Colonic mucosa (tissue), 4 donors: ENCODE data around the gene PTPRF. TPM values are rescaled to one million over a fixed set of nuclear protein-coding genes. Genes with fewer than 3 reads are reported as not detected.

Experiments used
- DNase-seq: peaks from one replicate; pipeline ENCODE4 v3.0.0-alpha.2; 2020
- H3K27ac ChIP-seq: fragments of 200-600 bp; one replicate; pipeline ENCODE4 v1.8.0; 2021
- H3K27me3 ChIP-seq: fragments of 200-600 bp; one replicate; pipeline ENCODE4 v1.8.0; 2021
- H3K36me3 ChIP-seq: fragments of 200-600 bp; one replicate; pipeline ENCODE4 v1.8.0; 2021
- H3K4me1 ChIP-seq: fragments of 200-600 bp; one replicate; pipeline ENCODE4 v1.8.0; 2021; ENCODE audit warnings: mild to moderate bottlenecking
- H3K4me3 ChIP-seq: fragments of 200-600 bp; one replicate; pipeline ENCODE4 v1.8.0; 2021
- H3K9ac ChIP-seq, 2 donors: one replicate each; pipeline ENCODE4 v1.7.0; 2013; ENCODE audit warnings: control low read depth in 2 of 2, low read depth in 2 of 2, low read length in 2 of 2
- H3K9me3 ChIP-seq: fragments of 200-600 bp; one replicate; pipeline ENCODE4 v1.8.0; 2021
- CTCF ChIP-seq: fragments of 200-600 bp; IDR thresholded peaks from one replicate; pipeline ENCODE4 v1.8.0; 2022; ENCODE audit warnings: antibody characterized with exemption, mild to moderate bottlenecking
- intact Hi-C: fragments of 100-400 bp; cut with DNase I; formaldehyde crosslinking; loops from one replicate; pipeline ENCODE4 v1.14.1; 2022
- total RNA-seq, 2 donors: library from RNA; stranded (reverse); fragmentation: NEBNext Ultra II Directional in 1 of 2; extraction: Animal tissue kit (Norgen Biotek cat#: 25700) in 1 of 2; gene quantifications; one replicate each; pipeline ENCODE4 v1.2.1, GENCODE V29; 2021
- donor health status: healthy.
- donor health status: DM: no; HTN: no; CAD: no.
- donor health status: DM: no; HTN: no; CAD: no.

The PTPRF gene
- total RNA-seq, 2 donors from 2014 or later: 351 to 449 TPM

- Histone ChIP-seq H3K27ac (no peak overlapping the region), H3K36me3 (peaks cover 31% of the 10 kb centered on the region), H3K9me3 (no peaks in the 10 kb centered on the region), H3K9ac (no peak overlapping the region), H3K27me3 (no peaks in the 10 kb centered on the region), H3K4me3 (no peak overlapping the region), H3K4me1 (no peaks in the 10 kb centered on the region)
- no peak for TF ChIP-seq CTCF
- DNase-seq: no peak
- intact Hi-C loops: no loop called here
Observed at GRCh38 chr1:43671626-43672330, 141.1 kb downstream of the PTPRF start.

GRCh38 chr1:43673261-43673660, 142.6 kb downstream of the PTPRF start:
- no peaks in the 10 kb centered on the region for H3K9me3 ChIP-seq
- no peaks in the 10 kb centered on the region for H3K27me3 ChIP-seq
- no peak overlapping the region for H3K9ac ChIP-seq
- intact Hi-C loops: no loop called here
- no peak overlapping the region for H3K4me3 ChIP-seq
- no peak for TF ChIP-seq CTCF
- H3K27ac ChIP-seq: no peak overlapping the region
- no peak for DNase-seq
- no peaks in the 10 kb centered on the region for H3K4me1 ChIP-seq
- H3K36me3 ChIP-seq: peaks cover 21% of the 10 kb centered on the region

Other genes starting within 250 kb of the PTPRF start
- 10 to 100 TPM; 67.4 to 94.3 TPM for gene C1orf210, start 245.3 kb upstream of the PTPRF start, total RNA-seq
- gene TIE1, start 229.9 kb upstream of the PTPRF start, total RNA-seq: 1 to 10 TPM; 5.1 to 7.6 TPM
- gene MPL, start 193.1 kb upstream of the PTPRF start, total RNA-seq: under 1 TPM in 1 of 2 donors, not detected in 1; 0.12 TPM
- gene CDC20, start 171.9 kb upstream of the PTPRF start, total RNA-seq: 100 to 1,000 TPM in 1 of 2 donors, 10 to 100 TPM in 1; 42.6 to 201 TPM
- gene ELOVL1, start 162.9 kb upstream of the PTPRF start, total RNA-seq: 100 to 1,000 TPM; 165 to 176 TPM
- gene MED8, start 141.1 kb upstream of the PTPRF start, total RNA-seq: 10 to 100 TPM; 39.2 to 51.3 TPM
- gene SZT2, start 141.0 kb upstream of the PTPRF start, total RNA-seq: 10 to 100 TPM; 34.8 to 50.5 TPM
- 10 to 100 TPM; 50.8 to 55.6 TPM for gene HYI, start 77.0 kb upstream of the PTPRF start, total RNA-seq
- gene KDM4A, start 119.3 kb downstream of the PTPRF start, total RNA-seq: 10 to 100 TPM; 57.0 to 62.4 TPM
- gene ST3GAL3, start 176.7 kb downstream of the PTPRF start, total RNA-seq: 1 to 10 TPM; 5.1 to 6.0 TPM